ENCODE measurements around the gene PCDHGA10. TPM values are rescaled to one million over a fixed set of nuclear protein-coding genes. Genes with fewer than 3 reads are reported as not detected.
A peak's percentile ranks its signal among the peaks of the same experiment; 100 is the strongest.

PCDHGA10 gene
- total and polyA plus RNA-seq, 9 of the 15 experiments (the other 6 are each of a cell fraction or from before 2014, with no cell fraction given) = 0.01 to 0.11 (median 0.05) TPM

- no peak for ATAC-seq
- ChIA-PET POLR2A (interaction anchor here (0.8 to 1.9 kb wide), 3 partner anchors 8 to 262 kb away, joined by 4 to 7 read pairs (median 4); partner anchors contain the start of gene PCDHGA11), CTCF (ENCODE audit: low intra/inter-chr PET ratio) (interaction anchor here (0.6 to 1.5 kb wide), 3 partner anchors 125 to 400 kb away, joined by 3 to 4 read pairs (median 3); no protein-coding TSS in a partner anchor)
- Histone ChIP-seq H3K27ac (ENCODE audit: extremely low read depth, low read depth, low read length) (no peak overlapping the region), H3K4me3 (0 out of 2 replicates have a peak overlapping the region, but pooled peaks have one; percentile 21), H4K20me1 (replicated peaks; ENCODE audit: control insufficient read depth, insufficient read depth, low read length) (no peaks in the 10 kb centered on the region), H3K4me1 (replicated peaks in 1 of 2; ENCODE audit: control insufficient read depth in 2 of 2, insufficient read depth in 2 of 2, low read length in 2 of 2) (peaks cover 0 to 27% of the 10 kb centered on the region in 2 experiments; a peak in 2 of 5 replicates), H3K9me1 (ENCODE audit: control insufficient read depth, insufficient read depth, low read length) (no peaks in the 10 kb centered on the region), H3K4me2 (ENCODE audit: insufficient read depth, low read length) (peak overlapping the region; percentile 21), H3K36me3 (ENCODE audit: control insufficient read depth, insufficient read depth, low read length) (no peaks in the 10 kb centered on the region), H3K9me3 (replicated peaks; ENCODE audit: control insufficient read depth, insufficient read depth, low read depth, low read length) (no peaks in the 10 kb centered on the region; the same call in 1 of the 2 replicates), H3K79me2 (ENCODE audit: control insufficient read depth, insufficient read depth, low read length) (no peaks in the 10 kb centered on the region), H3K9ac (ENCODE audit: insufficient read depth in 1 of 2, low read depth in 2 of 2, low read length in 2 of 2) (no peak overlapping the region), H3K27me3 (ENCODE audit: control insufficient read depth in 2 of 2, insufficient read depth in 2 of 2, low read length in 2 of 2) (peaks cover 7 to 33% of the 10 kb centered on the region in 2 experiments; a peak in 4 of 5 replicates), H2AFZ (ENCODE audit: low read depth, low read length) (peak overlapping the region; percentile 69; the same call in 1 of the 2 replicates)
- 9% methylated on average over 25 of the region's 25 CpGs for WGBS (ENCODE audit: insufficient coverage, low coverage, missing lambda C conversion rate)
- TF ChIP-seq ZNF561 (CRISPR knock-in tag; conservative IDR thresholded peaks at IDR 0.05) = no peak
- TF ChIP-seq HBP1 (CRISPR knock-in tag; IDR thresholded peaks at IDR 0.05) = no peak
- no peak for TF ChIP-seq MLLT1 (IDR thresholded peaks at IDR 0.05)
- TF ChIP-seq BACH1 (tag; IDR thresholded peaks at IDR 0.05) = no peak
- no peak for TF ChIP-seq BRF1 (IDR thresholded peaks at IDR 0.05; ENCODE audit: borderline replicate concordance, extremely low read depth, insufficient read length)
- FAIRE-seq = no peak
- intact Hi-C loops (cut with micrococcal nuclease) = loop anchor here (5.0 kb wide), 1 partner anchor 109 kb away; no protein-coding TSS in a partner anchor
- BruUV-seq (replicated peaks) = no TSS peak
- no peak for DNase-seq (ENCODE audit: extremely low read depth in 1 of 4, low spot score in 3 of 4)
- in situ Hi-C loops (cut with MboI) = no loop called here
Measured at GRCh38 chr5:141413540-141414069, 818 bp downstream of the PCDHGA10 start.
